Neural progenitor cell (in vitro differentiated cells): Measurements from ENCODE around the gene CDH23.

ENCODE experiments used
- EZH2 ChIP-seq: fragments of 200-600 bp; sonication (generic); IDR thresholded peaks from 2 replicates; pipeline ENCODE4 v1.6.1; 2017; ENCODE audit warnings: antibody characterized with exemption, mild to moderate bottlenecking, moderate library complexity
- EZH2phosphoT487 ChIP-seq: fragments of 200-600 bp; sonication (generic); IDR thresholded peaks from 2 replicates; pipeline ENCODE4 v1.6.1; 2017; ENCODE audit warnings: antibody characterized with exemption
- TF ChIP-seq, protein P1 (sequence below): fragments of 200-600 bp; sonication (generic); IDR thresholded peaks from 2 replicates; pipeline ENCODE4 v1.5.1; 2017; ENCODE audit warnings: antibody characterized with exemption, mild to moderate bottlenecking

DNA sequence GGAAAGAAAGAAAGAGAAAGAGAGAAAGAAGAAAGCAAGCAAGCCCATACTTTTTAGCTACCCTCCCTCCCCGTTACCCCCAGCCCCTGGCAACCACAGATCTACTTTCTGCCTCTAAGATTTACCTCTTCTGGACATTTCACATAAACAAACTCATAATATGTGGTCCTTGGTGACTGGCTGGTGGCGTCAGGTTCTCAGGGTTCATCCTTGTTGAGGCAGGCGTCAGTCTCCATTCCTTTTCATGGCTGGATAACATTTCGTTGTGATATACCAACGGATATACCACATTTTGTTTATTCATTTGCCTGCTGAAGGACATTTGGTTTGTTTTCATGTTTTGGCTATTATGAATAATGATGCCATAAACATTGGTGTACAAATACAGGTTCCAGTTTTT, 30.5 kb downstream of the CDH23 start:
- TF ChIP-seq, protein P1, sequence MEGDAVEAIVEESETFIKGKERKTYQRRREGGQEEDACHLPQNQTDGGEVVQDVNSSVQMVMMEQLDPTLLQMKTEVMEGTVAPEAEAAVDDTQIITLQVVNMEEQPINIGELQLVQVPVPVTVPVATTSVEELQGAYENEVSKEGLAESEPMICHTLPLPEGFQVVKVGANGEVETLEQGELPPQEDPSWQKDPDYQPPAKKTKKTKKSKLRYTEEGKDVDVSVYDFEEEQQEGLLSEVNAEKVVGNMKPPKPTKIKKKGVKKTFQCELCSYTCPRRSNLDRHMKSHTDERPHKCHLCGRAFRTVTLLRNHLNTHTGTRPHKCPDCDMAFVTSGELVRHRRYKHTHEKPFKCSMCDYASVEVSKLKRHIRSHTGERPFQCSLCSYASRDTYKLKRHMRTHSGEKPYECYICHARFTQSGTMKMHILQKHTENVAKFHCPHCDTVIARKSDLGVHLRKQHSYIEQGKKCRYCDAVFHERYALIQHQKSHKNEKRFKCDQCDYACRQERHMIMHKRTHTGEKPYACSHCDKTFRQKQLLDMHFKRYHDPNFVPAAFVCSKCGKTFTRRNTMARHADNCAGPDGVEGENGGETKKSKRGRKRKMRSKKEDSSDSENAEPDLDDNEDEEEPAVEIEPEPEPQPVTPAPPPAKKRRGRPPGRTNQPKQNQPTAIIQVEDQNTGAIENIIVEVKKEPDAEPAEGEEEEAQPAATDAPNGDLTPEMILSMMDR: no peak
- TF ChIP-seq EZH2 (no peak), EZH2phosphoT487 (no peak)
